Measurements from ENCODE around the gene CCNA2.

CCNA2 gene

GRCh38 chr4:121811122-121811521 is 12.6 kb downstream of the CCNA2 start:
- TF ChIP-seq TEAD4 (IDR thresholded peaks at IDR 0.05) (no peak), YY1 (IDR thresholded peaks at IDR 0.05; ENCODE audit: low read depth) (no peak), CEBPB (IDR thresholded peaks at IDR 0.05) (no peak), TAF1 (IDR thresholded peaks at IDR 0.05; ENCODE audit: low read depth) (no peak), EP300 (IDR thresholded peaks at IDR 0.05; ENCODE audit: borderline replicate concordance) (no peak), ZBTB7A (IDR thresholded peaks at IDR 0.05; ENCODE audit: low read depth) (no peak), EGR1 (IDR thresholded peaks at IDR 0.05) (no peak), FOXM1 (IDR thresholded peaks at IDR 0.05; ENCODE audit: borderline replicate concordance, low read depth) (no peak), CREB1 (IDR thresholded peaks at IDR 0.05; ENCODE audit: low read depth) (no peak), NFIC (IDR thresholded peaks at IDR 0.05) (no peak)

GRCh38 chr4:121806411-121806810 is 17.3 kb downstream of the CCNA2 start:
- TF ChIP-seq RAD21 (IDR thresholded peaks at IDR 0.05; ENCODE audit: low read depth): no peak
- TF ChIP-seq EP300 (IDR thresholded peaks at IDR 0.05; ENCODE audit: borderline replicate concordance): no peak
- no peak for TF ChIP-seq MAX (IDR thresholded peaks at IDR 0.05)

GRCh38 chr4:121801715-121802075 is 22.0 kb downstream of the CCNA2 start:
- TF ChIP-seq ZBTB7A (IDR thresholded peaks at IDR 0.05; ENCODE audit: low read depth) (no peak), TEAD4 (IDR thresholded peaks at IDR 0.05) (no peak), TAF1 (IDR thresholded peaks at IDR 0.05; ENCODE audit: low read depth) (no peak), NFIC (IDR thresholded peaks at IDR 0.05) (no peak), YY1 (IDR thresholded peaks at IDR 0.05; ENCODE audit: low read depth) (no peak), CEBPB (IDR thresholded peaks at IDR 0.05) (no peak), EGR1 (IDR thresholded peaks at IDR 0.05) (no peak), REST (IDR thresholded peaks at IDR 0.05; ENCODE audit: low read depth) (no peak), CREB1 (IDR thresholded peaks at IDR 0.05; ENCODE audit: low read depth) (no peak)

- TF ChIP-seq USF1 (IDR thresholded peaks at IDR 0.05) (no peak), MAX (IDR thresholded peaks at IDR 0.05) (peak; percentile 91), EGR1 (IDR thresholded peaks at IDR 0.05) (peak; percentile 52; the same call in 1 of the 2 replicates), EP300 (IDR thresholded peaks at IDR 0.05; ENCODE audit: borderline replicate concordance) (no peak; the same call in 1 of the 2 replicates), YY1 (IDR thresholded peaks at IDR 0.05; ENCODE audit: low read depth) (peak; percentile 88), ZBTB7A (IDR thresholded peaks at IDR 0.05; ENCODE audit: low read depth) (no peak), FOXM1 (IDR thresholded peaks at IDR 0.05; ENCODE audit: borderline replicate concordance, low read depth) (no peak), CREB1 (IDR thresholded peaks at IDR 0.05; ENCODE audit: low read depth) (peak; percentile 94), TCF12 (IDR thresholded peaks at IDR 0.05; ENCODE audit: low read depth) (peak; percentile 49; the same call in 1 of the 2 replicates), CEBPB (IDR thresholded peaks at IDR 0.05) (peak; percentile 14; the same call in 1 of the 2 replicates), TAF1 (IDR thresholded peaks at IDR 0.05; ENCODE audit: low read depth) (peak; percentile 71), REST (IDR thresholded peaks at IDR 0.05; ENCODE audit: low read depth) (no peak)
Measured at GRCh38 chr4:121800961-121801714, 22.5 kb downstream of the CCNA2 start, which contains the start of gene EXOSC9. Gene EXOSC9, plus strand, starts transcription at chr4:121801323. Its CDS starts 102 bp downstream, at chr4:121801425.

- no peak for TF ChIP-seq TCF12 (IDR thresholded peaks at IDR 0.05; ENCODE audit: low read depth)
- no peak for TF ChIP-seq REST (IDR thresholded peaks at IDR 0.05; ENCODE audit: low read depth)
- TF ChIP-seq RAD21 (IDR thresholded peaks at IDR 0.05; ENCODE audit: low read depth): no peak
- no peak for TF ChIP-seq YY1 (IDR thresholded peaks at IDR 0.05; ENCODE audit: low read depth)
- TF ChIP-seq TAF1 (IDR thresholded peaks at IDR 0.05; ENCODE audit: low read depth): no peak
- TF ChIP-seq CEBPB (IDR thresholded peaks at IDR 0.05): no peak
Measured at GRCh38 chr4:121800638-121800960, 23.1 kb downstream of the CCNA2 start.

Data from Ishikawa (cell line).